Measurements from ENCODE around the gene CRYGS. TPM values are rescaled to one million over a fixed set of nuclear protein-coding genes. Genes with fewer than 3 reads are reported as not detected.

CRYGS gene
- total and polyA plus RNA-seq, 11 donors, result 0.18 to 2.7 (median 0.76) TPM; not detected in 1

- ATAC-seq (no peak), DNase-seq (no peak)
- Histone ChIP-seq H3K4me3 (no peak overlapping the region), H3K27me3 (peaks cover 0 to 5% (median 0%) of the 10 kb centered on the region in 9 donors), H3K4me1 (no peaks in the 10 kb centered on the region), H3K9me3 (no peaks in the 10 kb centered on the region), H3K27ac (no peak overlapping the region), H3K36me3 (no peaks in the 10 kb centered on the region)
- TF ChIP-seq POLR2A (IDR thresholded peaks at IDR 0.05) (no peak), CTCF (IDR thresholded peaks at IDR 0.05) (no peak)
- 33 to 54% (median 42%) methylated on average over 2 of the region's 2 CpGs for WGBS, 4 donors
- intact Hi-C loops (cut with DNase I), result no loop called here
These were observed 20.7 kb downstream of the CRYGS start for GRCh38 chr3:186523434-186523833.

GRCh38 chr3:186523022-186523421, 21.2 kb downstream of the CRYGS start:
- Histone ChIP-seq H3K27me3 (peaks cover 0 to 5% (median 0%) of the 10 kb centered on the region in 9 donors), H3K9me3 (no peaks in the 10 kb centered on the region), H3K36me3 (no peaks in the 10 kb centered on the region), H3K4me3 (no peak overlapping the region), H3K27ac (no peak overlapping the region), H3K4me1 (no peaks in the 10 kb centered on the region)
- DNase-seq, result no peak
- WGBS, 4 donors, result 91 to 97% (median 95%) methylated on average over 6 of the region's 6 CpGs
- intact Hi-C loops (cut with DNase I), result no loop called here
- ATAC-seq, result no peak
- TF ChIP-seq POLR2A (IDR thresholded peaks at IDR 0.05) (no peak), CTCF (IDR thresholded peaks at IDR 0.05) (no peak)

GRCh38 chr3:186520957-186521842, 23.0 kb downstream of the CRYGS start:
- H3K9me3 ChIP-seq, result no peaks in the 10 kb centered on the region
- ATAC-seq, result no peak
- intact Hi-C loops (cut with DNase I), result no loop called here
- H3K4me1 ChIP-seq, result no peaks in the 10 kb centered on the region
- no peak for TF ChIP-seq CTCF (IDR thresholded peaks at IDR 0.05)
- TF ChIP-seq POLR2A (IDR thresholded peaks at IDR 0.05), result no peak
- H3K27ac ChIP-seq, result no peak overlapping the region
- H3K36me3 ChIP-seq, result no peaks in the 10 kb centered on the region
- H3K4me3 ChIP-seq, result peak overlapping the region in 1 of 12 donors; percentile 18
- WGBS, 4 donors, result 73 to 81% (median 75%) methylated on average over 10 of the region's 10 CpGs
- H3K27me3 ChIP-seq, result peaks cover 0 to 7% (median 0%) of the 10 kb centered on the region in 9 donors
- no peak for DNase-seq

- TF ChIP-seq POLR2A (IDR thresholded peaks at IDR 0.05), result no peak
- no peak for TF ChIP-seq CTCF (IDR thresholded peaks at IDR 0.05)
- no peak overlapping the region for H3K27ac ChIP-seq
- H3K4me3 ChIP-seq, result no peak overlapping the region
- WGBS, 4 donors, result 53 to 62% (median 58%) methylated on average over 5 of the region's 5 CpGs
- ATAC-seq, result no peak
- intact Hi-C loops (cut with DNase I), result no loop called here
- H3K27me3 ChIP-seq, result peaks cover 0 to 7% (median 0%) of the 10 kb centered on the region in 9 donors
- H3K9me3 ChIP-seq, result no peaks in the 10 kb centered on the region
- H3K36me3 ChIP-seq, result no peaks in the 10 kb centered on the region
- no peak for DNase-seq
- H3K4me1 ChIP-seq, result peaks cover 0 to 6% (median 0%) of the 10 kb centered on the region in 12 donors
These were observed 23.7 kb downstream of the CRYGS start for GRCh38 chr3:186520431-186520830.

Measured in heart left ventricle (tissue), 16 donors.